HK-2 (cell line): ENCODE results near the gene OR52K2.
"Not testable (repeated sequence)": the region's sequence is repeated elsewhere in the genome, so short reads cannot be mapped to it uniquely, and the experiment has no call there.

Source experiments
- DNase-seq: peaks from one replicate; pipeline ENCODE4 v3.0.0-alpha.2; 2018; ENCODE audit not compliant: unreplicated experiment

The OR52K2 gene

GRCh38 chr11:4480577-4481239, 31.6 kb downstream of the OR52K2 start:
- no peak for DNase-seq

- DNase-seq = no peak
Observed at GRCh38 chr11:4481240-4481582, 32.1 kb downstream of the OR52K2 start.

- no peak for DNase-seq
Observed at GRCh38 chr11:4482445-4482844, 33.4 kb downstream of the OR52K2 start, which contains the start of gene OR52K1. OR52K1 (plus strand) TSS chr11:4482646; CDS start chr11:4488901, 6,255 bp downstream.

- no peak for DNase-seq
Observed at GRCh38 chr11:4484310-4484709, 35.2 kb downstream of the OR52K2 start.

- not testable (repeated sequence) for DNase-seq
Observed at GRCh38 chr11:4491405-4491804, 42.3 kb downstream of the OR52K2 start.

- no peak for DNase-seq
Observed at GRCh38 chr11:4491878-4492606, 42.9 kb downstream of the OR52K2 start.

- DNase-seq = no peak
Observed at GRCh38 chr11:4493480-4493818, 44.4 kb downstream of the OR52K2 start.

GRCh38 chr11:4495487-4495886, 46.4 kb downstream of the OR52K2 start:
- no peak for DNase-seq

- DNase-seq = no peak
Observed at GRCh38 chr11:4495986-4496385, 46.9 kb downstream of the OR52K2 start.

- DNase-seq = no peak
Observed at GRCh38 chr11:4496557-4497248, 47.6 kb downstream of the OR52K2 start.
